RWPE2 (cell line): ENCODE data around the gene NOP9.

Source experiments
- ATAC-seq: fragments of 200-7000 bp; cut with Tn5 transposase; 3 replicates; pipeline ENCODE4 v1.9.1; 2021; ENCODE audit warnings: low read depth
- DNase-seq: peaks from one replicate; pipeline ENCODE4 v3.0.0-alpha.2; 2020; ENCODE audit warnings: low spot score
- H3K27ac ChIP-seq: fragments of 450-650 bp; 2 replicates; pipeline ENCODE4 v1.5.1; 2017; ENCODE audit warnings: mild to moderate bottlenecking; ENCODE audit not compliant: poor library complexity, severe bottlenecking
- H3K27me3 ChIP-seq: fragments of 250-450 bp; sonication (Bioruptor Pico); 2 replicates; pipeline ENCODE4 v1.5.1; 2021; ENCODE audit warnings: mild to moderate bottlenecking, moderate library complexity; ENCODE audit not compliant: insufficient read depth, poor library complexity, severe bottlenecking
- H3K36me3 ChIP-seq: fragments of 250-450 bp; sonication (Bioruptor Pico); 2 replicates; pipeline ENCODE4 v1.5.1; 2020; ENCODE audit warnings: low read depth, mild to moderate bottlenecking, moderate library complexity
- H3K4me1 ChIP-seq: fragments of 250-450 bp; sonication (Bioruptor Pico); 2 replicates; pipeline ENCODE4 v1.5.1; 2021; ENCODE audit warnings: mild to moderate bottlenecking, moderate library complexity; ENCODE audit not compliant: insufficient read depth, poor library complexity, severe bottlenecking
- H3K4me3 ChIP-seq: fragments of 250-450 bp; sonication (Bioruptor Pico); 2 replicates; pipeline ENCODE4 v1.5.1; 2021; ENCODE audit warnings: mild to moderate bottlenecking, moderate library complexity; ENCODE audit not compliant: severe bottlenecking
- H3K9me3 ChIP-seq: fragments of 250-450 bp; sonication (Bioruptor Pico); 2 replicates; pipeline ENCODE4 v1.5.1; 2021; ENCODE audit warnings: mild to moderate bottlenecking, moderate library complexity; ENCODE audit not compliant: severe bottlenecking
- TF ChIP-seq, protein P1 (sequence below): fragments of 450-650 bp; IDR thresholded peaks from one replicate; pipeline ENCODE4 v1.5.1; 2017; ENCODE audit warnings: mild to moderate bottlenecking, moderate library complexity; ENCODE audit not compliant: poor library complexity, severe bottlenecking

The NOP9 gene

DNA sequence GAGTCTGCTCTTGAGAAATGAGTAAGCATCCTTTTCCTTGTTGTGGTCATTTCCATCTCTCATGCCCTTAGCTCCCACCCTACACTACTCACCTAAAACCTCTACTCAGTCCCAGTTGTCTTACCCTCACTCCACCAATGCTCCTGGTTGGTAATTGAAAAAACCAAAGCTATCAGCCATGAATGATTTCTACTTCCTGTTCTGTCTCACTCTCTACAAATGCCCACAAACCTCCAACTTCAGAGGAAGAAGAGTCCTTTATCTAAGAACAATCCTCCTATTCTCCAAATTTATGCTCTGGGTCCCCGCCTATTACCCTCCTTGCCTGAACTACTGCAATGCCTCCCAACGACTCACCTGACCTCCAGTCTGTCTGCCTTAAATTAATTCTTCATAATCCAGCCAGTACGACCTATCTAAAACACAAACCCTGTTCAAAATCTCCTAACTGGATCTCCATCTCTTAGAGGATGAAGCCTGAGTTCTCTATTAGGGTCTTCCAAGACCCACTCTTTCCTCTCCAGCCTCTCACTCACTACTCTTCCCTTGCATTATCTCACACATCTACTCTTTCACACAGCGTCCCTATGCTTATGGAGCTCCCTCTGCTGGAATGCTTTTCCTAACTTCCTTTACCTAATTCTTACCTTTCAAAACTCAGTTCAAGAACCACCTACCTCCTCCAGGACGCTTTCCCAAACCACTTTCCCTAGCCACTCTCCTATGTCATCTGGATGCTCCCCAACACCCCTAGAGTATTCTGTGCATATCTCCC is 2.3 kb upstream of the NOP9 start:
- H3K4me1 ChIP-seq = peaks cover 23% of the 10 kb centered on the region
- H3K36me3 ChIP-seq = peaks cover 79% of the 10 kb centered on the region
- H3K4me3 ChIP-seq = no peak overlapping the region
- DNase-seq = no peak
- peak overlapping the region; percentile 81 for H3K27ac ChIP-seq
- H3K27me3 ChIP-seq = no peaks in the 10 kb centered on the region
- H3K9me3 ChIP-seq = no peaks in the 10 kb centered on the region
- ATAC-seq = 0 out of 3 replicates have a peak, but pooled peaks have one; percentile 10
- TF ChIP-seq, protein P1, sequence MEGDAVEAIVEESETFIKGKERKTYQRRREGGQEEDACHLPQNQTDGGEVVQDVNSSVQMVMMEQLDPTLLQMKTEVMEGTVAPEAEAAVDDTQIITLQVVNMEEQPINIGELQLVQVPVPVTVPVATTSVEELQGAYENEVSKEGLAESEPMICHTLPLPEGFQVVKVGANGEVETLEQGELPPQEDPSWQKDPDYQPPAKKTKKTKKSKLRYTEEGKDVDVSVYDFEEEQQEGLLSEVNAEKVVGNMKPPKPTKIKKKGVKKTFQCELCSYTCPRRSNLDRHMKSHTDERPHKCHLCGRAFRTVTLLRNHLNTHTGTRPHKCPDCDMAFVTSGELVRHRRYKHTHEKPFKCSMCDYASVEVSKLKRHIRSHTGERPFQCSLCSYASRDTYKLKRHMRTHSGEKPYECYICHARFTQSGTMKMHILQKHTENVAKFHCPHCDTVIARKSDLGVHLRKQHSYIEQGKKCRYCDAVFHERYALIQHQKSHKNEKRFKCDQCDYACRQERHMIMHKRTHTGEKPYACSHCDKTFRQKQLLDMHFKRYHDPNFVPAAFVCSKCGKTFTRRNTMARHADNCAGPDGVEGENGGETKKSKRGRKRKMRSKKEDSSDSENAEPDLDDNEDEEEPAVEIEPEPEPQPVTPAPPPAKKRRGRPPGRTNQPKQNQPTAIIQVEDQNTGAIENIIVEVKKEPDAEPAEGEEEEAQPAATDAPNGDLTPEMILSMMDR = peak; percentile 65

DNA sequence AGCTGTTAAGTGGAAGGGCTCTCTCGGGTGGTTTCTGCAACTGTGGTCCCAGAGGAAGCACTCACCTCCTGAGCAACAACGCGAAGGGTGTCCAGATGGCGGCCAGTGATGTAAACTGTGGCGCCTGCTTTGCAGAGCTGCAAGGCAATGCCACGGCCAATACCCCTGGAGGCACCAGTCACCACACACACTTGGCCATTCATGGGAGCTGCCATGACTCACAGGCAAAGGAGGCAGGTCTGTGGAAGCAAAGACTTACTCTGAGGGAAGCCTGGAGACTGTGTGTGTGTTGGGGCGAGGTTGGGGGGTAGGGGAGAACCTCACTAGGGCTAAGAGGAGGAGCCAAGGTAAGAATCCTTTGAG is 777 bp upstream of the NOP9 start:
- Histone ChIP-seq H3K4me3 (peak overlapping the region; percentile 83), H3K4me1 (peaks cover 23% of the 10 kb centered on the region), H3K36me3 (peaks cover 79% of the 10 kb centered on the region), H3K9me3 (no peaks in the 10 kb centered on the region), H3K27ac (peak overlapping the region; percentile 81), H3K27me3 (no peaks in the 10 kb centered on the region)
- TF ChIP-seq, protein P1 = no peak
- ATAC-seq (peak; percentile 85), DNase-seq (peak; percentile 95)

DNA sequence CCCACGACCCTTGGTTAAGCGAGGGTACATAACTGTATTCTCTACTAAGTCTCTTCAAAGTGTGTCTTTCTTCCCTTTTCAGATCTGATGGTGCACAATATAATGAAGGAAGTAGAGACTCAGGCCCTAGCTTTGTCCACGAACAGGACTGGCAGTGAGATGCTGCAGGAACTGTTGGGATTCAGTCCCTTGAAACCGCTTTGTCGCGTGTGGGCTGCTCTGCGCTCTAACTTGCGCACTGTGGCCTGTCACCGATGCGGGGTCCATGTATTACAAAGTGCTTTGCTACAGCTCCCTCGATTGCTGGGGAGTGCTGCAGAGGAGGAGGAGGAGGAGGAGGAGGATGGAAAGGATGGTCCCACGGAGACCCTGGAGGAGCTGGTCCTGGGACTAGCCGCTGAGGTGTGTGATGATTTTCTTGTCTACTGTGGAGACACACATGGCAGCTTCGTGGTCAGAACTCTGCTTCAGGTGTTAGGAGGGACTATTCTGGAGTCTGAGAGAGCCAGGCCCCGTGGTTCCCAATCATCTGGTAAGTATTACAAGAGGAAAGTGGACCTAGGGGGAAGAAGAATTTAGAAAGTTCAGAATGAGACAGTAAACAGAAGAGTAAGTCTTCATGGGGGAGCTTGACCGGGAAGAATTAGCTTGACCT is 803 bp downstream of the NOP9 start:
- ATAC-seq = no peak
- H3K27me3 ChIP-seq = no peaks in the 10 kb centered on the region
- no peak for DNase-seq
- H3K4me1 ChIP-seq = peaks cover 23% of the 10 kb centered on the region
- H3K9me3 ChIP-seq = no peaks in the 10 kb centered on the region
- H3K27ac ChIP-seq = peak overlapping the region; percentile 81
- H3K4me3 ChIP-seq = peak overlapping the region; percentile 83
- TF ChIP-seq, protein P1 = no peak
- peaks cover 79% of the 10 kb centered on the region for H3K36me3 ChIP-seq

DNA sequence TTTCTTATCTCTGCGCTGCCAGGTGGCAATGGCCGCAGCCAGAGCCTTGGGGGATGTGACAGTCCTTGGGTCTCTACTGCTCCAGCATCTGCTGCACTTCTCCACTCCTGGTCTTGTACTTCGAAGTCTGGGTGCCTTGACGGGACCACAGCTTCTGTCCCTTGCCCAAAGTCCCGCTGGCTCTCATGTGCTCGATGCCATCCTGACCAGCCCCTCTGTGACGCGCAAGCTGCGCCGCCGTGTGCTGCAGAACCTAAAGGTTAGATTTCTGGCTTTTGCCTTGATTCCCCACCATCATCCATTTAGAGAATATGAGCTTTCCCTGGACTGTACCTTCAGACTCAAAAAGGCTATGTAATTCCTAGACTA is 4.4 kb downstream of the NOP9 start:
- Histone ChIP-seq H3K4me3 (no peak overlapping the region), H3K27me3 (no peaks in the 10 kb centered on the region), H3K27ac (no peak overlapping the region), H3K36me3 (peaks cover 62% of the 10 kb centered on the region), H3K4me1 (no peaks in the 10 kb centered on the region), H3K9me3 (no peaks in the 10 kb centered on the region)
- TF ChIP-seq, protein P1 = no peak
- ATAC-seq (no peak), DNase-seq (no peak)

DNA sequence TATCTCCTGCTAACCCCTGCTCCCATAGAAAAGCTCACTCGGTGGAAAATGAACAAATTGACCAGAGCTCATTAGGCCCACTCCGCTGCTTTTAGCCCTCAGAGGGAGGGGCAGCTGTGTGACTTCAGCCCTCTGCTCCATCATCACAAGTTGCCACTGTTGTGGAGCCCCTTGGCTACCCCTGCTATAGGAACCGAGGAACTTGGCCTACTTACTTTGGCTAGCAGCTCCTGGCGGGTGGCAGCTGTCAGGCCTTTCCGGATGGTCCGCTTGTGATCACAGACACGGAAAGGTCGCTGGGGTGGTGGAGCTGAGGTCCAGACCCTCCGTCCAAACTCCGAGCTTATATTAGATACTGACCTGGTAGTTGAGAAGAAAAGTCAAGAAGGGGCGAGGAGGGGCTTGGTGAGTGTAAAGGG is 7.5 kb downstream of the NOP9 start:
- peaks cover 49% of the 10 kb centered on the region for H3K36me3 ChIP-seq
- ATAC-seq = no peak
- TF ChIP-seq, protein P1 = no peak

More for the DNA sequence above, 7.5 kb downstream of the NOP9 start:
- no peak overlapping the region for H3K4me3 ChIP-seq
- DNase-seq = no peak
- H3K27ac ChIP-seq = no peak overlapping the region
- no peaks in the 10 kb centered on the region for H3K27me3 ChIP-seq
- H3K9me3 ChIP-seq = no peaks in the 10 kb centered on the region
- H3K4me1 ChIP-seq = peaks cover 16% of the 10 kb centered on the region
